HepG2 (cell line): ENCODE results near the gene PTGIS. TPM values are rescaled to one million over a fixed set of nuclear protein-coding genes. Genes with fewer than 3 reads are reported as not detected.

Source experiments
- FOSL2 ChIP-seq: sonication (generic); formaldehyde crosslinking; IDR thresholded peaks from 2 replicates; pipeline ENCODE4 v1.4.0; 2020; ENCODE audit warnings: missing genetic modification reagents
- FOXP1 ChIP-seq, 2 experiments: fragments of 450-650 bp in 1 of 2; IDR thresholded peaks; 2 replicates each; pipeline ENCODE4 v1.6.1; 2017 to 2018; ENCODE audit warnings: antibody characterized with exemption in 1 of 2
- IRF2 ChIP-seq: IDR thresholded peaks from 2 replicates; pipeline ENCODE4 v1.6.1; 2018; ENCODE audit warnings: missing genetic modification reagents, missing compliant biosample characterization
- KLF9 ChIP-seq: IDR thresholded peaks from 2 replicates; pipeline ENCODE4 v1.6.1; 2016; ENCODE audit warnings: low read depth
- LCORL ChIP-seq, 2 experiments: fragments of 450-650 bp in 1 of 2; sonication (generic) in 1 of 2; formaldehyde crosslinking in 1 of 2; IDR thresholded peaks; 2 replicates each; pipeline versions ENCODE4 v1.5.0 to v1.6.1; 2017 to 2020; ENCODE audit warnings: antibody characterized with exemption in 1 of 2, missing genetic modification reagents in 1 of 2
- MEF2D ChIP-seq: sonication (generic); formaldehyde crosslinking; IDR thresholded peaks from 2 replicates; pipeline ENCODE4 v1.5.1; 2020; ENCODE audit warnings: mild to moderate bottlenecking, missing genetic modification reagents
- PLRG1 ChIP-seq: fragments of 450-650 bp; conservative IDR thresholded peaks from 2 replicates; pipeline ENCODE4 v1.6.1; 2016
- PRDM4 ChIP-seq: sonication (generic); formaldehyde crosslinking; IDR thresholded peaks from 2 replicates; pipeline ENCODE4 v1.9.0; 2021; ENCODE audit warnings: missing genetic modification reagents, borderline replicate concordance
- TOE1 ChIP-seq: sonication (generic); formaldehyde crosslinking; IDR thresholded peaks from 2 replicates; pipeline ENCODE4 v1.4.0; 2020; ENCODE audit warnings: mild to moderate bottlenecking, missing genetic modification reagents
- TRIM22 ChIP-seq: fragments of 450-650 bp; IDR thresholded peaks from 2 replicates; pipeline ENCODE4 v1.6.1; 2017
- ZFP90 ChIP-seq: sonication (generic); formaldehyde crosslinking; IDR thresholded peaks from 2 replicates; pipeline ENCODE4 v1.8.0; 2022; ENCODE audit warnings: missing genetic modification reagents, mild to moderate bottlenecking, inconsistent platforms, borderline replicate concordance
- ZNF781 ChIP-seq: sonication (generic); formaldehyde crosslinking; IDR thresholded peaks from 2 replicates; pipeline ENCODE4 v1.5.1; 2020; ENCODE audit warnings: borderline replicate concordance, mild to moderate bottlenecking, missing genetic modification reagents; ENCODE audit errors: not compliant biosample characterization
- polyA plus RNA-seq, 8 experiments: library from polyadenylated mRNA; depleted of rRNA in 3 of 8; stranded (reverse) in 7 of 8; unstranded in 1 of 8; fragments of >200 nt; fragmentation: Illumina TruSeq in 4 of 8; extraction: Trizol in 4 of 8; gene quantifications; 2 replicates each; pipeline versions ENCODE4 v1.2.1 to v1.2.3, GENCODE V29; 2011 to 2016; ENCODE audit warnings: low read depth in 4 of 8, missing spikeins in 1 of 8, mixed read lengths in 1 of 8; ENCODE audit not compliant: insufficient read depth in 1 of 8
- total RNA-seq, 5 experiments: library from RNA; depleted of rRNA; stranded (reverse); fragments of >200 nt; fragmentation: Illumina TruSeq; extraction: Trizol; gene quantifications; 2 replicates each; pipeline ENCODE4 v1.2.3, GENCODE V29; 2016; ENCODE audit warnings: low read depth in 1 of 5
- TF ChIP-seq, protein P1 (sequence below): conservative IDR thresholded peaks from 2 replicates; pipeline ENCODE4 v1.6.1; 2018; ENCODE audit warnings: missing genetic modification reagents
- TF ChIP-seq, protein P2 (sequence below): sonication (generic); formaldehyde crosslinking; IDR thresholded peaks from 2 replicates; pipeline ENCODE4 v1.5.1; 2020; ENCODE audit warnings: missing genetic modification reagents, mild to moderate bottlenecking, borderline replicate concordance
- TF ChIP-seq, protein P3 (sequence below): sonication (generic); formaldehyde crosslinking; IDR thresholded peaks from 2 replicates; pipeline ENCODE4 v1.8.0; 2022; ENCODE audit warnings: missing genetic modification reagents, mild to moderate bottlenecking, moderate library complexity, borderline replicate concordance

Gene PTGIS
- total and polyA plus RNA-seq, 2 of the 13 experiments (the other 11 are each of a cell fraction or from before 2014, with no cell fraction given): not detected

DNA sequence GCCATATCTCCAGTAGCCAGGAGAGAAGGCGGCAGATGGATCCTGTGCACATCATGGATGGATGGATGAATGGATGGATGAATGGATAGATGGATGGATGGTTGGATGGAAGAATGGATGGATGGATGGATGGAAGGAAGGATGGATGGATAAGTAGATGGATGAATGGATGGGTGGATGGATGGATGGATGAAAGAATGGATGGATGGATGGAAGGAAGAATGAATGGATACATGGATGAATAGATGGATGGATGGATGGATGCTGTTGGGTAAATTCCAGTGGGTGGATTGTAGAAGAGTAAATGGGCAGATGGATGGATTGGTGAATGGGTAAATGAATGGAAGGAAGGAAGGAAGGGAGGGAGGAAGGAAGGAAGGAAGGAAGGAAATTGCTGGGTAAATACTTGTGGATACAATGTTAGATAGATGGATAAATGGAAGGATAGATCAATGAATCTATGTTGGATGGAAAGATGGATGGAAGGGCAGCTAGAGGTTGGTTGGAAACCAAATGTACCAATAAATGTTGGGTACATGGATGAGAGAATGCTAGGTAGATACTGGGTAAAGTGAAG is 19.5 kb downstream of the PTGIS start (continued):
- TF ChIP-seq, protein P1, sequence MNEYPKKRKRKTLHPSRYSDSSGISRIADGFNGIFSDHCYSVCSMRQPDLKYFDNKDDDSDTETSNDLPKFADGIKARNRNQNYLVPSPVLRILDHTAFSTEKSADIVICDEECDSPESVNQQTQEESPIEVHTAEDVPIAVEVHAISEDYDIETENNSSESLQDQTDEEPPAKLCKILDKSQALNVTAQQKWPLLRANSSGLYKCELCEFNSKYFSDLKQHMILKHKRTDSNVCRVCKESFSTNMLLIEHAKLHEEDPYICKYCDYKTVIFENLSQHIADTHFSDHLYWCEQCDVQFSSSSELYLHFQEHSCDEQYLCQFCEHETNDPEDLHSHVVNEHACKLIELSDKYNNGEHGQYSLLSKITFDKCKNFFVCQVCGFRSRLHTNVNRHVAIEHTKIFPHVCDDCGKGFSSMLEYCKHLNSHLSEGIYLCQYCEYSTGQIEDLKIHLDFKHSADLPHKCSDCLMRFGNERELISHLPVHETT: no peak
- no peak for TF ChIP-seq KLF9
- TF ChIP-seq FOSL2: no peak
- TF ChIP-seq, protein P2, sequence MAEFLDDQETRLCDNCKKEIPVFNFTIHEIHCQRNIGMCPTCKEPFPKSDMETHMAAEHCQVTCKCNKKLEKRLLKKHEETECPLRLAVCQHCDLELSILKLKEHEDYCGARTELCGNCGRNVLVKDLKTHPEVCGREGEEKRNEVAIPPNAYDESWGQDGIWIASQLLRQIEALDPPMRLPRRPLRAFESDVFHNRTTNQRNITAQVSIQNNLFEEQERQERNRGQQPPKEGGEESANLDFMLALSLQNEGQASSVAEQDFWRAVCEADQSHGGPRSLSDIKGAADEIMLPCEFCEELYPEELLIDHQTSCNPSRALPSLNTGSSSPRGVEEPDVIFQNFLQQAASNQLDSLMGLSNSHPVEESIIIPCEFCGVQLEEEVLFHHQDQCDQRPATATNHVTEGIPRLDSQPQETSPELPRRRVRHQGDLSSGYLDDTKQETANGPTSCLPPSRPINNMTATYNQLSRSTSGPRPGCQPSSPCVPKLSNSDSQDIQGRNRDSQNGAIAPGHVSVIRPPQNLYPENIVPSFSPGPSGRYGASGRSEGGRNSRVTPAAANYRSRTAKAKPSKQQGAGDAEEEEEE (CRISPR knock-in tag): no peak
- TF ChIP-seq PLRG1: 0 out of 2 replicates have a peak, but pooled peaks have one; percentile 47
- TF ChIP-seq FOXP1 (IDR thresholded peaks at IDR 0.05): peak; percentile 56; the same call in 1 of the 2 replicates
- no peak for TF ChIP-seq FOXP1 (CRISPR knock-in tag; IDR thresholded peaks at IDR 0.05)
- TF ChIP-seq PRDM4: no peak
- TF ChIP-seq MEF2D (CRISPR knock-in tag): no peak
- no peak for TF ChIP-seq ZFP90 (CRISPR knock-in tag)
- TF ChIP-seq TOE1: no peak
- TF ChIP-seq LCORL (IDR thresholded peaks at IDR 0.05): peak; percentile 35; the same call in 1 of the 2 replicates
- TF ChIP-seq LCORL (CRISPR knock-in tag; IDR thresholded peaks at IDR 0.05): no peak
- TF ChIP-seq TRIM22: 0 out of 2 replicates have a peak, but pooled peaks have one; percentile 22
- TF ChIP-seq, protein P3, sequence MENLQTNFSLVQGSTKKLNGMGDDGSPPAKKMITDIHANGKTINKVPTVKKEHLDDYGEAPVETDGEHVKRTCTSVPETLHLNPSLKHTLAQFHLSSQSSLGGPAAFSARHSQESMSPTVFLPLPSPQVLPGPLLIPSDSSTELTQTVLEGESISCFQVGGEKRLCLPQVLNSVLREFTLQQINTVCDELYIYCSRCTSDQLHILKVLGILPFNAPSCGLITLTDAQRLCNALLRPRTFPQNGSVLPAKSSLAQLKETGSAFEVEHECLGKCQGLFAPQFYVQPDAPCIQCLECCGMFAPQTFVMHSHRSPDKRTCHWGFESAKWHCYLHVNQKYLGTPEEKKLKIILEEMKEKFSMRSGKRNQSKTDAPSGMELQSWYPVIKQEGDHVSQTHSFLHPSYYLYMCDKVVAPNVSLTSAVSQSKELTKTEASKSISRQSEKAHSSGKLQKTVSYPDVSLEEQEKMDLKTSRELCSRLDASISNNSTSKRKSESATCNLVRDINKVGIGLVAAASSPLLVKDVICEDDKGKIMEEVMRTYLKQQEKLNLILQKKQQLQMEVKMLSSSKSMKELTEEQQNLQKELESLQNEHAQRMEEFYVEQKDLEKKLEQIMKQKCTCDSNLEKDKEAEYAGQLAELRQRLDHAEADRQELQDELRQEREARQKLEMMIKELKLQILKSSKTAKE (CRISPR knock-in tag): no peak
- TF ChIP-seq IRF2 (CRISPR knock-in tag): no peak
- TF ChIP-seq ZNF781: no peak
